Measurements from ENCODE around the gene DST. TPM values are rescaled to one million over a fixed set of nuclear protein-coding genes. Genes with fewer than 3 reads are reported as not detected.
A peak's percentile ranks its signal among the peaks of the same experiment; 100 is the strongest.

DST gene
- polyA plus RNA-seq, 3 donors: 1.1 to 7.4 (median 3.2) TPM

- 66% methylated on average over 5 of the region's 9 CpGs for WGBS (ENCODE audit: insufficient coverage)
- H3K9me3 ChIP-seq (replicated peaks in 1 of 2; ENCODE audit: control insufficient read depth in 1 of 2, insufficient read depth in 1 of 2, low read length in 2 of 2): no peaks in the 10 kb centered on the region
- no peaks in the 10 kb centered on the region for H3K27me3 ChIP-seq (ENCODE audit: control insufficient read depth in 2 of 2, insufficient read depth in 2 of 2, low read length in 2 of 2)
- peak overlapping the region in 1 of 2 donors; percentile 35 for H3K4me3 Mint-ChIP-seq
- no peak for TF ChIP-seq CTCF (IDR thresholded peaks at IDR 0.05)
- no peaks in the 10 kb centered on the region for H3K36me3 ChIP-seq (replicated peaks in 1 of 2; ENCODE audit: control insufficient read depth in 1 of 2, insufficient read depth in 2 of 2, low read length in 2 of 2)
- no peaks in the 10 kb centered on the region for H3K27me3 Mint-ChIP-seq (ENCODE audit: low read depth in 3 of 3)
- H4K20me1 ChIP-seq (ENCODE audit: insufficient read depth, low read length): no peaks in the 10 kb centered on the region
- peak overlapping the region in 1 of 7 donors; percentile 19 for H3K27ac Mint-ChIP-seq
- no peaks in the 10 kb centered on the region for H3K9me3 Mint-ChIP-seq
- peak; percentile 21 to 55 (median 43) for DNase-seq
- peaks cover 4% of the 10 kb centered on the region for H3K4me1 Mint-ChIP-seq
- H3K9ac ChIP-seq (ENCODE audit: insufficient read depth, low read length, poor library complexity, severe bottlenecking): no peak overlapping the region
- H3K4me2 ChIP-seq (replicated peaks; ENCODE audit: extremely low read depth, low read length, poor library complexity, severe bottlenecking): peak overlapping the region; percentile 26
- peak overlapping the region in 1 of 2 donors; percentile 41 for H3K27ac ChIP-seq (ENCODE audit: low read depth in 1 of 2, low read length in 2 of 2)
- intact Hi-C loops (cut with micrococcal nuclease): no loop called here
- no peaks in the 10 kb centered on the region for H3K79me2 ChIP-seq (ENCODE audit: insufficient read depth, low read length)
- peak overlapping the region; percentile 43 for H2AFZ ChIP-seq (ENCODE audit: insufficient read depth, low read depth, low read length, poor library complexity, severe bottlenecking)
- peaks cover 27 to 36% of the 10 kb centered on the region in 2 donors for H3K4me1 ChIP-seq (ENCODE audit: control insufficient read depth in 1 of 2, insufficient read depth in 2 of 2, low read length in 2 of 2)
- no peak overlapping the region for H3K4me3 ChIP-seq (replicated peaks in 1 of 3; ENCODE audit: low read depth in 2 of 3, low read length in 3 of 3)
- H3K36me3 Mint-ChIP-seq: peaks cover 0 to 4% of the 10 kb centered on the region in 2 donors
Measured at GRCh38 chr6:56540232-56541029, 102.3 kb downstream of the DST start.

- no peak for DNase-seq
- Histone ChIP-seq H2AFZ (ENCODE audit: insufficient read depth, low read depth, low read length, poor library complexity, severe bottlenecking) (no peak overlapping the region), H3K9me3 (replicated peaks in 1 of 2; ENCODE audit: control insufficient read depth in 1 of 2, insufficient read depth in 1 of 2, low read length in 2 of 2) (no peaks in the 10 kb centered on the region), H3K36me3 (replicated peaks in 1 of 2; ENCODE audit: control insufficient read depth in 1 of 2, insufficient read depth in 2 of 2, low read length in 2 of 2) (peaks cover 0 to 6% of the 10 kb centered on the region in 2 donors), H3K4me3 (replicated peaks in 1 of 3; ENCODE audit: low read depth in 2 of 3, low read length in 3 of 3) (no peak overlapping the region), H3K4me2 (replicated peaks; ENCODE audit: extremely low read depth, low read length, poor library complexity, severe bottlenecking) (peak overlapping the region; percentile 26), H3K27me3 (ENCODE audit: control insufficient read depth in 2 of 2, insufficient read depth in 2 of 2, low read length in 2 of 2) (no peaks in the 10 kb centered on the region), H3K79me2 (ENCODE audit: insufficient read depth, low read length) (no peaks in the 10 kb centered on the region), H3K4me1 (ENCODE audit: control insufficient read depth in 1 of 2, insufficient read depth in 2 of 2, low read length in 2 of 2) (peaks cover 27 to 36% of the 10 kb centered on the region in 2 donors), H3K27ac (ENCODE audit: low read depth in 1 of 2, low read length in 2 of 2) (peak overlapping the region in 1 of 2 donors; percentile 41), H4K20me1 (ENCODE audit: insufficient read depth, low read length) (no peaks in the 10 kb centered on the region), H3K9ac (ENCODE audit: insufficient read depth, low read length, poor library complexity, severe bottlenecking) (no peak overlapping the region)
- H3K27me3 Mint-ChIP-seq (ENCODE audit: low read depth in 3 of 3): no peaks in the 10 kb centered on the region
- no peak overlapping the region for H3K4me3 Mint-ChIP-seq
- H3K9me3 Mint-ChIP-seq: no peaks in the 10 kb centered on the region
- intact Hi-C loops (cut with micrococcal nuclease): no loop called here
- H3K27ac Mint-ChIP-seq: no peak overlapping the region
- no peak for TF ChIP-seq CTCF (IDR thresholded peaks at IDR 0.05)
- H3K4me1 Mint-ChIP-seq: peaks cover 4% of the 10 kb centered on the region
- H3K36me3 Mint-ChIP-seq: peaks cover 4 to 10% of the 10 kb centered on the region in 2 donors
Measured at GRCh38 chr6:56539527-56540105, 103.1 kb downstream of the DST start.

Measured in CD14-positive monocyte (primary cell).